Measurements from ENCODE around the gene MSL1.
"Not testable (repeated sequence)": the region's sequence is repeated elsewhere in the genome, so short reads cannot be mapped to it uniquely, and the experiment has no call there.

Gene MSL1

DNA sequence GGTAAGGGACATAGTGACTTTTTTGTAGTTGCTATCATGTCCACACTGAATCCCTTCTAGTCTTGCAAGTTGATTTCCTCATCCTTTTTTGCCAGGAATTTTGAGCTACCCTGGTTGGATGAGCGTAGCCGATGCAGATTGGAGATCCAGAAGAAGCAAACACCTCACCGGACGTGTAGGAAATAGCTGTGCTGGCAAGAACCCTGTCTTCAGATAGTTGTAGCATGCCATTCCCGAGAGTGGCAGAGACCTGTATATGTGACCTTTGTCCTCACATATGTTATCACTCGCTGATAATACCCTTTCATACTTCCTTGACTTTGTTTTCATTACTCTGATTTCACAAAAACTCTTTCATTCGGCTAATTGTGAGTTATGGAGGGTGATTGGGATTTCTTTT, 12.4 kb downstream of the MSL1 start:
- no peak for DNase-seq (ENCODE audit: low spot score)
- no peak for TF ChIP-seq CTCF (IDR thresholded peaks at IDR 0.05; ENCODE audit: extremely low read depth, insufficient read depth, missing control alignments)
- in situ Hi-C loops (cut with MboI; ENCODE audit: low pct_unique_long_range_greater_than_20kb, low sequenced_read_pairs, unreplicated experiment), result no loop called here

DNA sequence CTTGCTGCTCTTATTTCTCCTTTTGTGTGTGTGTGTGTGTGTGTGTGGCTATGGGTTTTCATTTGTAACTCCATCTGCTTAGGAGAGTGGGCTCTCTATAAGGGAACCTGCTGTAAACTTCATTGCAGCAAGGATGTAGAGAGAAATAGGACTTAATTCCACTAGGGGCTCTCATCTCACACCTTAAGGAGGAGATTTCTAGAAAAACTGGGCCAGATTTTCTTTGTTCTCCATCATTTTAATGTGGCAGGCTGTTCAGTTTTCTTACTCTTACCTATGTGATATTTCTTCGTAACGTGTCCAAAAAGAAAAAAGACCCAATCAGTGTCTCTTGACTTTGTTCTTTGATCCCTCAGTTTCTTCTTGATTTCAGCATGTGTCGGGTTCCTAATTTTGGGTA, 14.0 kb downstream of the MSL1 start:
- no peak for TF ChIP-seq CTCF (IDR thresholded peaks at IDR 0.05; ENCODE audit: extremely low read depth, insufficient read depth, missing control alignments)
- in situ Hi-C loops (cut with MboI; ENCODE audit: low pct_unique_long_range_greater_than_20kb, low sequenced_read_pairs, unreplicated experiment), result no loop called here
- no peak for DNase-seq (ENCODE audit: low spot score)

DNA sequence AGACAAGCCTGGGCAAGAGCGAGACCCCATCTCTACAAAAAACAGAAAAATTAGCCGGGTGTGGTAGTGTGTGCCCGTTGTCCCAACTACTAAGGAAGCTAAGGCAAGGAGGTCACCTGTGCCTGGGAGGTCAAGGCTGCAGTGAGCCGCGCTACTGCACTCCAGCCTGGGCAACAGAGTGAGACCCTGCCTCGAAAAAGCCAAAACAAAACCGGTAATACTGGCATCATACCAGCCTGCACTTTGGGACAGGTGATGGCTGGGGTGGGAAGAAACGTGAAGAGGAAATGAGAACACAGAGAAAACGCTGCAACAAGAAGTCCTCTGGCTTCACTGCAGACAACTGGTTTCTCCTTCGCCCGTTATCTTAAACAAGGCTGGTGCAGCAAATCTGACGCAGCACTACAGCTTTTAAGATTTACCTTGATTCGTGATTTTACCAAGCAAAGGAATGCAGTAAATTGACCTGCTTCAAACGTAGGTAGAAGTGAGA, 17.8 kb downstream of the MSL1 start:
- in situ Hi-C loops (cut with MboI; ENCODE audit: low pct_unique_long_range_greater_than_20kb, low sequenced_read_pairs, unreplicated experiment), result no loop called here
- DNase-seq (ENCODE audit: low spot score), result no peak
- no peak for TF ChIP-seq CTCF (IDR thresholded peaks at IDR 0.05; ENCODE audit: extremely low read depth, insufficient read depth, missing control alignments)

DNA sequence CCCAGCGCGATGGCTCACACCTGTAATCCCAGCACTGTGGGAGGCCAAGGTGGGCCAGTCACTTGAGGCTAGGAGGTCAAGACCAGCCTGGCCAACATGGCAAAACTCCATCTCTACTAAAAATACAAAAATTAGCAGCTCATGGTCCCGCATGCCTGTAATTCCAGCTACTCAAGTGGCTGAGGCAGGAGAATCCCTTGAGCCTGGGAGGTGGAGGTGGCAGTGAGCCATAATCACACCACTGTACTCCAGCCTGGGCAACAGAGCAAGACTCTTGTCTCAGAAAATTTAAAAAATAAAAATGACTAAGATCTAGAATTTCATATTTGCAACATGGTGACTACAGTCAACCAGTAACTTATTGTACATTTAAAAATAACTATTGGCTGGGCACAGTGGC, 21.4 kb downstream of the MSL1 start:
- in situ Hi-C loops (cut with MboI; ENCODE audit: low pct_unique_long_range_greater_than_20kb, low sequenced_read_pairs, unreplicated experiment); DNase-seq (ENCODE audit: low spot score): not testable (repeated sequence)

- no peak for TF ChIP-seq CTCF (IDR thresholded peaks at IDR 0.05; ENCODE audit: extremely low read depth, insufficient read depth, missing control alignments)
- no peak for DNase-seq (ENCODE audit: low spot score)
Observed at GRCh38 chr17:40145476-40145875, 23.7 kb downstream of the MSL1 start.

DNA sequence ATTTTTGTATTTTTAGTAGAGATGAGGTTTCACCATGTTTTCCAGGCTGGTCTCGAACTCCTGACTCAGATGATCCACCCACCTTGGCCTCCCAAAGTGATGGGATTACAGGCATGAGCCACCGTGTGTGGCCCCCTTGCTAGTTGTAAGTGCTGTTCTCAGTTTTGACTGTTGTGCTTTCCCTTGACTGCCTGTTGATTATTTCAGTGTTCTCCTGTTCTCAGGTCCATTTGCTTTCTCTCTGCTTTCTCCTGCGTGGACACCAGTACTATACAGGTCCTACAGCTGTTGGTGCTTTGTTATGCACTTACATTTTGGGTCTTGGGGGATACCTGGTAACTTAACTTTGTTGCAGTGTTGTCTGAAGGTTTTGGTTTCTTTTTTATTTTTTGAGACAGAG, 26.8 kb downstream of the MSL1 start:
- DNase-seq (ENCODE audit: low spot score), result no peak
- no peak for TF ChIP-seq CTCF (IDR thresholded peaks at IDR 0.05; ENCODE audit: extremely low read depth, insufficient read depth, missing control alignments)
- in situ Hi-C loops (cut with MboI; ENCODE audit: low pct_unique_long_range_greater_than_20kb, low sequenced_read_pairs, unreplicated experiment), result no loop called here

More at GRCh38 chr17:40145476-40145875, 23.7 kb downstream of the MSL1 start:
- in situ Hi-C loops (cut with MboI; ENCODE audit: low pct_unique_long_range_greater_than_20kb, low sequenced_read_pairs, unreplicated experiment), result no loop called here

DNA sequence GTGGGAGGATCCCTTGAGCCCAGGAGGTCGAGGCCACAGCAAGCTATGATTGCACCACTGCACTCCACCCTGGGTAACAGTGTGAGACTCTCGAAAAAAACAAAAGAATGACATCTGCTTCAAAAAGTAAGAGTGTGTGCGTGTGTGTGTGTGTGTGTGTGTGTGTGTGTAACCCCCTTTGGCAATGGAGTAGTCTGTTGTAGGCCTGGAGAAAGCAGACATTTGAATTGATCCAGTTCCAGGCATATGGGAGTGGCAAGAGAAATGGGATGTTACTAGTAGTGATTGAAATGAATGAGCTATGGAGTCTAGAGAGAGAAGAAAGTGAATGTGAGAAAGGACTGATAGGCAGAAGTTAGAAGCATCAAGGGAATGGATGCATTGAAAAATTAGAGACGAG, 28.5 kb downstream of the MSL1 start:
- TF ChIP-seq CTCF (IDR thresholded peaks at IDR 0.05; ENCODE audit: extremely low read depth, insufficient read depth, missing control alignments), result no peak
- no peak for DNase-seq (ENCODE audit: low spot score)
- in situ Hi-C loops (cut with MboI; ENCODE audit: low pct_unique_long_range_greater_than_20kb, low sequenced_read_pairs, unreplicated experiment), result no loop called here
